Large intestine (tissue), 3 donors: Measurements from ENCODE around the gene AMACR. TPM values are rescaled to one million over a fixed set of nuclear protein-coding genes. Genes with fewer than 3 reads are reported as not detected.
A peak's percentile ranks its signal among the peaks of the same experiment; 100 is the strongest.

Experiments used
- DNase-seq, 2 donors: peaks; one replicate each; pipeline versions ENCODE4 v3.0.0 to v3.0.0-alpha.2; 2013
- H3K27ac ChIP-seq: one replicate; pipeline ENCODE4 v1.5.1; 2013; ENCODE audit warnings: low read length
- H3K27me3 ChIP-seq: 2 replicates; pipeline ENCODE4 v1.6.1; 2013; ENCODE audit warnings: low read length; ENCODE audit not compliant: control insufficient read depth, insufficient read depth
- H3K36me3 ChIP-seq: 2 replicates; pipeline ENCODE4 v1.6.1; 2013; ENCODE audit warnings: low read length; ENCODE audit not compliant: control insufficient read depth, insufficient read depth
- H3K4me1 ChIP-seq: one replicate; pipeline ENCODE4 v1.6.1; 2013; ENCODE audit warnings: low read length; ENCODE audit not compliant: control insufficient read depth, insufficient read depth
- H3K4me3 ChIP-seq: one replicate; pipeline ENCODE4 v1.5.1; 2013; ENCODE audit warnings: low read length
- H3K9me3 ChIP-seq: one replicate; pipeline ENCODE4 v1.6.1; 2013; ENCODE audit warnings: mild to moderate bottlenecking, low read depth, low read length, moderate library complexity; ENCODE audit not compliant: control insufficient read depth
- WGBS: methylation state at CpG from one replicate; pipeline ENCODE4 v1.1.5; 2013; ENCODE audit warnings: low lambda C conversion rate; ENCODE audit not compliant: insufficient coverage; 5-methylcytosine and 5-hydroxymethylcytosine counted together
- polyA plus RNA-seq: library from polyadenylated mRNA; unstranded; fragments of 120-200 nt; gene quantifications from one replicate; pipeline ENCODE4 v1.2.1, GENCODE V29; 2013

Gene AMACR
- polyA plus RNA-seq, 1 donor, result 59.5 TPM

DNA sequence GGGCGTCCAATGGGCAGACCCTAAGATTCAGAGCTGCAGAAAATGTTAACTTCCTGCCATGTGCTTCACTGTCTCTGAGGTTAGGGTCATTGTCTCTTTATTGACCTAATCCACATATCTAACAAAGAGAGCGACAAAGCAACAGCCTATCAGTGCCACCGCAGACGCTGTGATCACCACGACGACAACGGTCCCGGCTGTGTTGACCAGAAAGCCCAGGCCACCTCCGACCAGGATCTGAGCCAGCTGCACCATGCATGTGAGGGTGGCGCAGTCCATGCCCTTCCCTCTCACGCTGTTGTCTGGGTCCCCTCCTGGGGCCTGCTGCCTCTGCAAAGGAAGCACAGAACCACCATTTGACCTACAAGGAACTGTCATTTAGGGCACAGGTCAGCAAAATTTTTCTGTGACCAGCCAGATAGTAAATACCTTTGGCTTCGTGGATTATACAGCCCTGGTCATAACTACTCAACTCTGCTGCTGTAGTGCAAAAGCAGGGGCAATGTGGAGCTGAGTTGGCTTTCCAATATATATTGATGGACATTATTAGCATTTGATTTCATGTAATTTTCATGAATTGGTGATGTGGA is 63.2 kb downstream of the AMACR start:
- Histone ChIP-seq H3K27me3 (peaks cover 52% of the 10 kb centered on the region), H3K9me3 (no peaks in the 10 kb centered on the region), H3K27ac (no peak overlapping the region), H3K36me3 (no peaks in the 10 kb centered on the region), H3K4me1 (no peaks in the 10 kb centered on the region), H3K4me3 (no peak overlapping the region)
- 70% methylated on average over 2 of the region's 12 CpGs for WGBS
- no peak for DNase-seq

- H3K4me1 ChIP-seq, result no peaks in the 10 kb centered on the region
- 83% methylated on average over 1 of the region's 5 CpGs for WGBS
- H3K27me3 ChIP-seq, result peaks cover 84% of the 10 kb centered on the region
- no peak overlapping the region for H3K27ac ChIP-seq
- no peak overlapping the region for H3K4me3 ChIP-seq
- no peaks in the 10 kb centered on the region for H3K36me3 ChIP-seq
- DNase-seq, result no peak
- H3K9me3 ChIP-seq, result peaks cover 15% of the 10 kb centered on the region
Measured at GRCh38 chr5:33941090-33941489, 66.8 kb downstream of the AMACR start.

- H3K27ac ChIP-seq, result no peak overlapping the region
- H3K36me3 ChIP-seq, result no peaks in the 10 kb centered on the region
- no peaks in the 10 kb centered on the region for H3K4me1 ChIP-seq
- H3K9me3 ChIP-seq, result peaks cover 15% of the 10 kb centered on the region
- DNase-seq, result no peak
- H3K27me3 ChIP-seq, result peaks cover 84% of the 10 kb centered on the region
- WGBS, result 70% methylated on average over 2 of the region's 8 CpGs
- no peak overlapping the region for H3K4me3 ChIP-seq
Measured at GRCh38 chr5:33939556-33940262, 68.1 kb downstream of the AMACR start.

DNA sequence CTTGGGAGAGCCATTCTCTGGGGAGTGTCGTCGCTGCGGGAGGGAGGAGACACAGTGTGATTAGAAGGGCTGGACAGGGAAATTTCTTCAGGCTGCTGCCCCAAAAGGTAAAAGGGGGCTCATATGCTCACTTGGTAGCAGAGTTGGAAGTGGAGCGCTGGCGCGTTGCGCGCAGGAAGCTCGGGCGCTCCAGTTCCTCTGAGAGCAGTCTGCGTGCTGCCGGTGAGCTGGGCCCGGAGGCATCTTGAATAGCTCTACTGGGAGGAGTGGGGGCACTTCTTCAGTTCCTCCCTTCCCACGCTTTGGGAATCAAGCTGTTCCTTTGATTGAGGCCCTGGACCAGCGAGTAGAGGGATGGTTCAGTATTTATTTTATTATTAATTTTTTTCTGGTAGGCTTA is 69.0 kb downstream of the AMACR start:
- Histone ChIP-seq H3K4me3 (no peak overlapping the region), H3K4me1 (no peaks in the 10 kb centered on the region), H3K9me3 (peaks cover 15% of the 10 kb centered on the region), H3K27me3 (peaks cover 78% of the 10 kb centered on the region), H3K36me3 (no peaks in the 10 kb centered on the region), H3K27ac (no peak overlapping the region)
- WGBS, result no CpG with 5 or more reads among the region's 15 CpGs
- no peak for DNase-seq

GRCh38 chr5:33938507-33938796 is 69.4 kb downstream of the AMACR start:
- no CpG with 5 or more reads among the region's 14 CpGs for WGBS
- H3K27ac ChIP-seq, result no peak overlapping the region
- peaks cover 78% of the 10 kb centered on the region for H3K27me3 ChIP-seq
- no peaks in the 10 kb centered on the region for H3K4me1 ChIP-seq
- H3K4me3 ChIP-seq, result no peak overlapping the region
- no peaks in the 10 kb centered on the region for H3K36me3 ChIP-seq
- no peak for DNase-seq
- H3K9me3 ChIP-seq, result peaks cover 15% of the 10 kb centered on the region

DNA sequence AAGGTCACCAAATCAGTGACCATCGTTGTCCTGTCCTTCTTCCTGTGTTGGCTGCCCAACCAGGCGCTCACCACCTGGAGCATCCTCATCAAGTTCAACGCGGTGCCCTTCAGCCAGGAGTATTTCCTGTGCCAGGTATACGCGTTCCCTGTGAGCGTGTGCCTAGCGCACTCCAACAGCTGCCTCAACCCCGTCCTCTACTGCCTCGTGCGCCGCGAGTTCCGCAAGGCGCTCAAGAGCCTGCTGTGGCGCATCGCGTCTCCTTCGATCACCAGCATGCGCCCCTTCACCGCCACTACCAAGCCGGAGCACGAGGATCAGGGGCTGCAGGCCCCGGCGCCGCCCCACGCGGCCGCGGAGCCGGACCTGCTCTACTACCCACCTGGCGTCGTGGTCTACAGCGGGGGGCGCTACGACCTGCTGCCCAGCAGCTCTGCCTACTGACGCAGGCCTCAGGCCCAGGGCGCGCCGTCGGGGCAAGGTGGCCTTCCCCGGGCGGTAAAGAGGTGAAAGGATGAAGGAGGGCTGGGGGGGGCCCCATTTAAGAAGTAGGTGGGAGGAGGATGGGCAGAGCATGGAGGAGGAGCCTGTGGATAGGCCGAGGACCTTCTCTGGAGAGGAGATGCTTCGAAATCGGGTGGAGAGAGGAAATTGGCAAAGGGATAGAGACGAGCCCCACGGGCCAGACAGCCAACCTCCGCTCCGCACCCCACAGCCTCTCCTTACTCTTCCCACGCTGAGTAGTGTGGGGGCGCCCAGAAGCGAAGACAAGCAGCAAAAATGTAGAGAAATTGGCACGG is 69.9 kb downstream of the AMACR start:
- Histone ChIP-seq H3K4me1 (no peaks in the 10 kb centered on the region), H3K9me3 (peaks cover 15% of the 10 kb centered on the region), H3K4me3 (no peak overlapping the region), H3K36me3 (no peaks in the 10 kb centered on the region), H3K27me3 (peaks cover 74% of the 10 kb centered on the region), H3K27ac (no peak overlapping the region)
- WGBS, result no CpG with 5 or more reads among the region's 54 CpGs
- no peak for DNase-seq

DNA sequence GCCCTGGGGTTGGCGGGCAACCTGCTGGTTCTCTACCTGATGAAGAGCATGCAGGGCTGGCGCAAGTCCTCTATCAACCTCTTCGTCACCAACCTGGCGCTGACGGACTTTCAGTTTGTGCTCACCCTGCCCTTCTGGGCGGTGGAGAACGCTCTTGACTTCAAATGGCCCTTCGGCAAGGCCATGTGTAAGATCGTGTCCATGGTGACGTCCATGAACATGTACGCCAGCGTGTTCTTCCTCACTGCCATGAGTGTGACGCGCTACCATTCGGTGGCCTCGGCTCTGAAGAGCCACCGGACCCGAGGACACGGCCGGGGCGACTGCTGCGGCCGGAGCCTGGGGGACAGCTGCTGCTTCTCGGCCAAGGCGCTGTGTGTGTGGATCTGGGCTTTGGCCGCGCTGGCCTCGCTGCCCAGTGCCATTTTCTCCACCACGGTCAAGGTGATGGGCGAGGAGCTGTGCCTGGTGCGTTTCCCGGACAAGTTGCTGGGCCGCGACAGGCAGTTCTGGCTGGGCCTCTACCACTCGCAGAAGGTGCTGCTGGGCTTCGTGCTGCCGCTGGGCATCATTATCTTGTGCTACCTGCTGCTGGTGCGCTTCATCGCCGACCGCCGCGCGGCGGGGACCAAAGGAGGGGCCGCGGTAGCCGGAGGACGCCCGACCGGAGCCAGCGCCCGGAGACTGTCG is 70.7 kb downstream of the AMACR start:
- Histone ChIP-seq H3K4me1 (no peaks in the 10 kb centered on the region), H3K9me3 (peaks cover 15% of the 10 kb centered on the region), H3K36me3 (no peaks in the 10 kb centered on the region), H3K27me3 (peaks cover 66% of the 10 kb centered on the region), H3K4me3 (no peak overlapping the region), H3K27ac (no peak overlapping the region)
- WGBS, result no CpG with 5 or more reads among the region's 54 CpGs
- DNase-seq, result no peak

GRCh38 chr5:33936381-33937016 is 71.4 kb downstream of the AMACR start, which contains the start of gene RXFP3:
Gene RXFP3, plus strand, starts transcription at chr5:33936386. Its CDS starts 355 bp downstream, at chr5:33936741.
- Histone ChIP-seq H3K27me3 (peaks cover 61% of the 10 kb centered on the region), H3K36me3 (no peaks in the 10 kb centered on the region), H3K4me1 (no peaks in the 10 kb centered on the region), H3K9me3 (peaks cover 15% of the 10 kb centered on the region), H3K4me3 (peak within 1 kb of the TSS; percentile 23), H3K27ac (no peak within 1 kb of the TSS)
- no CpG with 5 or more reads among the region's 45 CpGs for WGBS
- no peak for DNase-seq
